ENCODE data around the gene TRUB1.

Gene TRUB1

DNA sequence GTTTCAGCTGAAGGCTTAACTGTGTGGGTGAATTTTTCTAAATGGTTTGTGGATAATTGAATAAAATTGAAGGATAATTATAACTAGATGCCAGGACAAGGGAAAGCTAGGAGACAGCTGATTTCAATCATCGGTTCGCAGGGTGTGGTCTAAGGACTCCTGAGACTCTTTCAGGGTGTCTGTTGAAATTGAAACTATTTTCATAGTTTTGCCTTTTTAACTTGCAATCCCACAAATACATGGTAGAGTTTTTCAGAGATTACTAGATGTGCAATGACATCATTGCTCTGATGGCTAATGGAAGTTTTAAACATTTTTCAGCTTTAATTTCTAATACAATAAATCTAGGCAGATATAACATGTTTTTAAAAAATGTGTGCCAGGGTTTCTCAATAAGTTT is 18.5 kb downstream of the TRUB1 start:
- ChIA-PET POLR2A (interaction anchor here (1.4 kb wide), 1 partner anchor 19 kb away, joined by 3 read pairs; the partner anchor contains the start of gene TRUB1), CTCF (no interaction called here)
- TF ChIP-seq NFRKB (IDR thresholded peaks at IDR 0.05) (no peak), ARNT (IDR thresholded peaks at IDR 0.05) (no peak), FOXA1 (IDR thresholded peaks at IDR 0.05) (no peak), FOXK2 (IDR thresholded peaks at IDR 0.05) (no peak), HDGF (IDR thresholded peaks at IDR 0.05; ENCODE audit: borderline replicate concordance) (no peak), L3MBTL2 (conservative IDR thresholded peaks at IDR 0.05) (no peak), TARDBP (IDR thresholded peaks at IDR 0.05) (no peak), ZNF384 (IDR thresholded peaks at IDR 0.05) (no peak), CTBP1 (IDR thresholded peaks at IDR 0.05; ENCODE audit: borderline replicate concordance) (no peak), BHLHE40 (IDR thresholded peaks at IDR 0.05; ENCODE audit: borderline replicate concordance) (no peak), SUZ12 (IDR thresholded peaks at IDR 0.05) (no peak), FOXM1 (IDR thresholded peaks at IDR 0.05; ENCODE audit: borderline replicate concordance) (no peak), LEF1 (IDR thresholded peaks at IDR 0.05; ENCODE audit: borderline replicate concordance) (no peak), ELF4 (IDR thresholded peaks at IDR 0.05) (no peak), SP1 (IDR thresholded peaks at IDR 0.05) (no peak)
- TF ChIP-seq, protein P1, sequence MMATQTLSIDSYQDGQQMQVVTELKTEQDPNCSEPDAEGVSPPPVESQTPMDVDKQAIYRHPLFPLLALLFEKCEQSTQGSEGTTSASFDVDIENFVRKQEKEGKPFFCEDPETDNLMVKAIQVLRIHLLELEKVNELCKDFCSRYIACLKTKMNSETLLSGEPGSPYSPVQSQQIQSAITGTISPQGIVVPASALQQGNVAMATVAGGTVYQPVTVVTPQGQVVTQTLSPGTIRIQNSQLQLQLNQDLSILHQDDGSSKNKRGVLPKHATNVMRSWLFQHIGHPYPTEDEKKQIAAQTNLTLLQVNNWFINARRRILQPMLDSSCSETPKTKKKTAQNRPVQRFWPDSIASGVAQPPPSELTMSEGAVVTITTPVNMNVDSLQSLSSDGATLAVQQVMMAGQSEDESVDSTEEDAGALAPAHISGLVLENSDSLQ (IDR thresholded peaks at IDR 0.05) = no peak
- no peak for DNase-seq (ENCODE audit: extremely low spot score)

DNA sequence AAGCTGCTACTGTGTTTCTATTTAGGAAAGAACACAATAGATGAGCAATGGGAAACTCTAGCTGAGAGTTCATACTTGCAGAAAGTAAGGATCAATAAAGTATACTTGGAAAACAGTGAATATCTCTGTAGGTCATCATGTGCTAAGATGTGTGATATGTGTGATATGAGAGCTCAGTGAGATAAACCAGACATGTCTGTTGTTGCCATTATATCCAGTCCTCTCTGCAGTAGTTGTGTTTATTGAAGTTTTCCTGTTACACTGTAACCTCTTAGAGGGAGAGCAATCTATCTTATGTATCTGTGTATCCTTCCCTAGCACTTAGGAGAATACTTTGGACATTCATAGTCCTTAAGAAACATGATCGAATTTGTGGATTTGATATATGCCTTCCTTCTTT is 19.1 kb downstream of the TRUB1 start:
- ChIA-PET CTCF (no interaction called here), POLR2A (interaction anchor here (1.4 kb wide), 1 partner anchor 19 kb away, joined by 3 read pairs; the partner anchor contains the start of gene TRUB1)
- DNase-seq (ENCODE audit: extremely low spot score) = no peak
- no peak for TF ChIP-seq FOXK2 (IDR thresholded peaks at IDR 0.05)

DNA sequence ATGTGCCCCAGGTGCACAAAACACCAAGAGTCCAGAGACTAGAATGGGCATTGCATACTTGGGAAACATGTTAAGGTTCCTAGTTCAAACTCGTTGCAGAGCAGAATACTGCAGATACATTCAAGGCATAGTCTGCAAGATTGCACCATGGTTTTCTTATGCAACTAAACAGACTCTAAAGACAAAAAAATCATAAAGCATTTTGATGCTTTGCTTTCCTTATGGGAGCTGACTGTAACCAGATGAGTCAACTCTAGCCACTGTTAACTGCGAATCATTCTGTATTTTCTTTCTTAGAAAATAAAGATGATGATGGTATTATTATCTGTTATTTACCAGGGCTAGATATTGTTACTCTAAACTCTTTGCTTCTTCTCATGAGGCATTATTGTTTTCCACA is 19.7 kb downstream of the TRUB1 start:
- ChIA-PET POLR2A (no interaction called here), CTCF (no interaction called here)

DNA sequence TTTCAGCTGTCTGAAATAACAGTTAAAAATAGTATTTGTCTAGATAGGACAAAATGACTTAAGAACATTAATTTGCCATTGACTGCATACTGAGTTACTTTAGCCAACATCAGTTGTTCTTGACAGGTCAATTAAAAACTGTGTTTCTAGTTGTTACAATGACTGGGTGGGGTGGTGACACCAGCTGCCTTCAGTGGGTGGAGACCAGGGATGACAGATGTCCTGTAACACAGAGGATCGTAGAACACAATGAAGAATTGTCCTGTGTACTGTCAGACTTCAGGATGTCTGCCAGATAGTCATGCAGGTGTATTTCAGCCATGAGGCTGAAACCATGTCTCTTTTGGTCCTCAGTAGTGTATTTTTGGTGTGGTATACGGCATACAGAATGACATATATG is 24.4 kb downstream of the TRUB1 start:
- ChIA-PET CTCF (no interaction called here), POLR2A (no interaction called here)
- TF ChIP-seq FOXA1 (IDR thresholded peaks at IDR 0.05) = no peak
- TF ChIP-seq TARDBP (IDR thresholded peaks at IDR 0.05) = no peak
- no peak for TF ChIP-seq LEF1 (IDR thresholded peaks at IDR 0.05; ENCODE audit: borderline replicate concordance)
- TF ChIP-seq FOXK2 (IDR thresholded peaks at IDR 0.05) = no peak
- TF ChIP-seq SP1 (IDR thresholded peaks at IDR 0.05) = no peak
- TF ChIP-seq BHLHE40 (IDR thresholded peaks at IDR 0.05; ENCODE audit: borderline replicate concordance) = no peak
- TF ChIP-seq ZNF384 (IDR thresholded peaks at IDR 0.05) = no peak
- no peak for TF ChIP-seq FOXM1 (IDR thresholded peaks at IDR 0.05; ENCODE audit: borderline replicate concordance)
- TF ChIP-seq, protein P1 (IDR thresholded peaks at IDR 0.05) = no peak
- DNase-seq (ENCODE audit: extremely low spot score) = no peak

More for the DNA sequence above, 19.7 kb downstream of the TRUB1 start:
- TF ChIP-seq FOXK2 (IDR thresholded peaks at IDR 0.05) (no peak), BHLHE40 (IDR thresholded peaks at IDR 0.05; ENCODE audit: borderline replicate concordance) (no peak), ARNT (IDR thresholded peaks at IDR 0.05) (no peak), TARDBP (IDR thresholded peaks at IDR 0.05) (no peak), FOXA1 (IDR thresholded peaks at IDR 0.05) (no peak), LEF1 (IDR thresholded peaks at IDR 0.05; ENCODE audit: borderline replicate concordance) (no peak), CTBP1 (IDR thresholded peaks at IDR 0.05; ENCODE audit: borderline replicate concordance) (no peak), FOXM1 (IDR thresholded peaks at IDR 0.05; ENCODE audit: borderline replicate concordance) (no peak), ELF4 (IDR thresholded peaks at IDR 0.05) (no peak), NFRKB (IDR thresholded peaks at IDR 0.05) (no peak), ZNF384 (IDR thresholded peaks at IDR 0.05) (no peak), L3MBTL2 (conservative IDR thresholded peaks at IDR 0.05) (no peak), HDGF (IDR thresholded peaks at IDR 0.05; ENCODE audit: borderline replicate concordance) (no peak)
- no peak for DNase-seq (ENCODE audit: extremely low spot score)

DNA sequence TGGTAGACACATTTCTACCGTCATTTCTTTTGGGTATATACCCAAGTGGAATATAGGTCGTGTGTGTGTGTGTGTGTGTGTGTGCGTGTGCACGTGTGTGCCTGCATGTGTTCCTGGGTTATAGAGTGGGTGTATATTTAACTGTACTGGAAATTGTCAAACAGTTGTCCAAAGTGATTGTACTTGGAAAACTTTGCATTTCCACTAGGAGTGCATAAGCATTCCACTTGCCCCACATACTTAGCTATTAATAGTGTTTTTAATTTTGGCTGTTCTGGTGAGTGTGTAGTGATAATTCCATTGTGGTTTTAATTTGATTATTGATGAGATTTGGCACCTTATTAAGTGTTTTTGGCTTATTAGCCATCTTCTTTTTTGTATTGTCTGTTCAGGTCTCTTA is 25.9 kb downstream of the TRUB1 start:
- no peak for TF ChIP-seq FOXA1 (IDR thresholded peaks at IDR 0.05)
- TF ChIP-seq ZNF384 (IDR thresholded peaks at IDR 0.05) = no peak
- no peak for TF ChIP-seq L3MBTL2 (conservative IDR thresholded peaks at IDR 0.05)
- no peak for TF ChIP-seq FOXK2 (IDR thresholded peaks at IDR 0.05)
- no peak for TF ChIP-seq SUZ12 (IDR thresholded peaks at IDR 0.05)
- TF ChIP-seq TARDBP (IDR thresholded peaks at IDR 0.05) = no peak
- no peak for TF ChIP-seq BHLHE40 (IDR thresholded peaks at IDR 0.05; ENCODE audit: borderline replicate concordance)
- TF ChIP-seq SP1 (IDR thresholded peaks at IDR 0.05) = no peak
- TF ChIP-seq CTBP1 (IDR thresholded peaks at IDR 0.05; ENCODE audit: borderline replicate concordance) = no peak
- no peak for TF ChIP-seq LEF1 (IDR thresholded peaks at IDR 0.05; ENCODE audit: borderline replicate concordance)
- no peak for TF ChIP-seq FOXM1 (IDR thresholded peaks at IDR 0.05; ENCODE audit: borderline replicate concordance)
- TF ChIP-seq HDGF (IDR thresholded peaks at IDR 0.05; ENCODE audit: borderline replicate concordance) = no peak
- TF ChIP-seq NFRKB (IDR thresholded peaks at IDR 0.05) = no peak
- TF ChIP-seq ELF4 (IDR thresholded peaks at IDR 0.05) = no peak
- TF ChIP-seq, protein P1 (IDR thresholded peaks at IDR 0.05) = no peak
- no peak for TF ChIP-seq ARNT (IDR thresholded peaks at IDR 0.05)
- ChIA-PET CTCF (interaction anchor here (0.7 kb wide), 1 partner anchor 1748 kb away, joined by 3 read pairs; no protein-coding TSS in a partner anchor), POLR2A (no interaction called here)
- no peak for DNase-seq (ENCODE audit: extremely low spot score)

DNA sequence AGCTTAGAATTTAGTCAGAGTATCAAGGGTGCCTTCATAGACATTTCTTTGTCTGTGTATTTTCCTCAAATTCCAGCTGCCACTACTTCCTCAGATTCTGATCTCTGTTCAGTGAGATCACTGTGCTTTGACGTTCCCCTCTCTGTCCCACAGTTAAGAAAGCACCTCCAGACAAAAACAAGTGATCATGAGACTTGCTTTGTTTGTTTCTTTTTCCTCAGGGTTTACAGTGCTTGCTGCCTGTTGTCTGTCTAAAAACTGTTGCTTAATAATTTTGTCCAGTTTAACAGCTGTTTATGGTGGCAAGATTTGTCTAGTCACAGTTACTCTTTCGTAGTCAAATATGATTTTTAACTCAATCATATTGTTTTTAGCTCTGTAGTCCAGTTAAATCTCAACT is 29.1 kb downstream of the TRUB1 start:
- POLR2A ChIA-PET = no interaction called here
- TF ChIP-seq ARNT (IDR thresholded peaks at IDR 0.05) (no peak), LEF1 (IDR thresholded peaks at IDR 0.05; ENCODE audit: borderline replicate concordance) (no peak), FOXM1 (IDR thresholded peaks at IDR 0.05; ENCODE audit: borderline replicate concordance) (no peak), BHLHE40 (IDR thresholded peaks at IDR 0.05; ENCODE audit: borderline replicate concordance) (no peak), FOXA1 (IDR thresholded peaks at IDR 0.05) (no peak), ZNF384 (IDR thresholded peaks at IDR 0.05) (no peak), HDGF (IDR thresholded peaks at IDR 0.05; ENCODE audit: borderline replicate concordance) (no peak), SUZ12 (IDR thresholded peaks at IDR 0.05) (no peak), SP1 (IDR thresholded peaks at IDR 0.05) (no peak), L3MBTL2 (conservative IDR thresholded peaks at IDR 0.05) (no peak), TARDBP (IDR thresholded peaks at IDR 0.05) (no peak), FOXK2 (IDR thresholded peaks at IDR 0.05) (no peak), CTBP1 (IDR thresholded peaks at IDR 0.05; ENCODE audit: borderline replicate concordance) (no peak)
- no peak for DNase-seq (ENCODE audit: extremely low spot score)
- CTCF ChIA-PET = no interaction called here

All from HEK293T (cell line).